Uterus (tissue), 4 donors: ENCODE measurements around the gene GABBR1. TPM values are rescaled to one million over a fixed set of nuclear protein-coding genes. Genes with fewer than 3 reads are reported as not detected.
A peak's percentile ranks its signal among the peaks of the same experiment; 100 is the strongest.

Experiments used
- DNase-seq, 2 donors: peaks; one replicate each; pipeline ENCODE4 v3.0.0-alpha.2; 2019 to 2020
- H3K27ac ChIP-seq, 2 donors: fragments of 200-600 bp; sonication (generic); 1 replicate in 1 of 2; 2 replicates in 1 of 2; pipeline ENCODE4 v1.5.1; 2016 to 2018
- H3K27me3 ChIP-seq, 2 donors: fragments of 200-600 bp; sonication (generic); one replicate each; pipeline ENCODE4 v1.5.1; 2018 to 2019; ENCODE audit warnings: control low read depth in 1 of 2
- H3K36me3 ChIP-seq, 2 donors: fragments of 200-600 bp; sonication (generic); one replicate each; pipeline ENCODE4 v1.5.1; 2019; ENCODE audit warnings: control low read depth in 1 of 2
- H3K4me1 ChIP-seq, 2 donors: fragments of 200-600 bp; sonication (generic); one replicate each; pipeline ENCODE4 v1.5.1; 2018 to 2019; ENCODE audit warnings: control low read depth in 1 of 2
- H3K4me3 ChIP-seq, 2 donors: fragments of 200-600 bp; sonication (generic); 1 replicate in 1 of 2; 2 replicates in 1 of 2; pipeline ENCODE4 v1.5.1; 2018 to 2019; ENCODE audit warnings: mild to moderate bottlenecking in 1 of 2
- H3K9me3 ChIP-seq, 2 donors: fragments of 200-600 bp; sonication (generic); one replicate each; pipeline ENCODE4 v1.5.1; 2019; ENCODE audit warnings: control low read depth in 1 of 2
- CTCF ChIP-seq, 4 experiments: fragments of 200-600 bp in 2 of 4; fragments of 450-650 bp in 2 of 4; sonication (generic) in 2 of 4; IDR thresholded peaks; one replicate each; pipeline ENCODE4 v1.5.1; 2016 to 2019; ENCODE audit warnings: antibody characterized with exemption in 4 of 4, mild to moderate bottlenecking in 2 of 4, moderate library complexity in 1 of 4
- POLR2A ChIP-seq, 2 donors: fragments of 450-650 bp; IDR thresholded peaks; one replicate each; pipeline ENCODE4 v1.6.1; 2016; ENCODE audit warnings: antibody characterized with exemption in 2 of 2, mild to moderate bottlenecking in 1 of 2, moderate library complexity in 1 of 2
- intact Hi-C: fragments of 100-400 bp; cut with DNase I; formaldehyde crosslinking; loops from one replicate; pipeline ENCODE4 v1.15.1; 2023; ENCODE audit warnings: low total_unique reads
- total RNA-seq, 4 donors: library from RNA; depleted of rRNA in 3 of 4; stranded (reverse); fragments of >200 nt in 3 of 4; gene quantifications; one replicate each; pipeline versions ENCODE4 v1.1.0 to v1.2.4, GENCODE V29; 2014 to 2023
- donor health status: DM: yes; HTN: yes; CAD: no.

GABBR1 gene
- total RNA-seq, 4 donors from 2014 or later = 29.4 to 184 (median 44.6) TPM

DNA sequence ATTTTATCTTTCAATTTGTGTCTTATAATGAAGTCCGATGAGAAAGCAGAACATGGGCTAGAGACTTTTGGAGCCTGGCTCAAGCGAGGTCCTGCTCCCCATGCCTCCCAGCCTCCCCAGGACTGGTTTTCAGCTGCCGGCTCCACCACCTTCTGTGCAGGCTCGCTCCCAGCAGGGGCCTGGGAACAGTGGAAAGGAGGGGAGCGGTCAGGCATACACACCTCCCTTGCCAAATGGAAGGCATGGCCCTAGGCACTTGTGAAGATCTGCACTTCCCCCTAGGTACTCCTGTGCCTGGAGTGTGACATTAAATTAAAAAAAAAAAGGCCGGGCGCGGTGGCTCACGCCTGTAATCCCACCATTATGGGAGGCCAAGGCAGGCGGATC, 19.2 kb upstream of the GABBR1 start:
- Histone ChIP-seq H3K27me3 (no peaks in the 10 kb centered on the region), H3K27ac (no peak overlapping the region), H3K4me3 (no peak overlapping the region), H3K4me1 (no peaks in the 10 kb centered on the region), H3K36me3 (no peaks in the 10 kb centered on the region), H3K9me3 (no peaks in the 10 kb centered on the region)
- intact Hi-C loops = no loop called here
- DNase-seq = no peak
- TF ChIP-seq POLR2A (IDR thresholded peaks at IDR 0.05) (no peak), CTCF (IDR thresholded peaks at IDR 0.05) (no peak)

GRCh38 chr6:29651413-29652197, 18.6 kb upstream of the GABBR1 start:
- no peak for DNase-seq
- intact Hi-C loops = no loop called here

GRCh38 chr6:29649701-29650673, 17.0 kb upstream of the GABBR1 start:
- Histone ChIP-seq H3K36me3 (no peaks in the 10 kb centered on the region), H3K4me1 (no peaks in the 10 kb centered on the region), H3K9me3 (no peaks in the 10 kb centered on the region), H3K4me3 (peak overlapping the region; percentile 45 to 48), H3K27me3 (no peaks in the 10 kb centered on the region), H3K27ac (peak overlapping the region; percentile 90)
- DNase-seq = peak; percentile 98 to 99
- peak; percentile 68 to 79 for TF ChIP-seq POLR2A (IDR thresholded peaks at IDR 0.05)
- TF ChIP-seq CTCF (IDR thresholded peaks at IDR 0.05) = peak; percentile 88 to 90 (median 90)
- intact Hi-C loops = no loop called here

More at GRCh38 chr6:29651413-29652197, 18.6 kb upstream of the GABBR1 start:
- H3K4me3 ChIP-seq = no peak overlapping the region
- H3K9me3 ChIP-seq = no peaks in the 10 kb centered on the region
- H3K27ac ChIP-seq = no peak overlapping the region
- H3K4me1 ChIP-seq = no peaks in the 10 kb centered on the region
- no peaks in the 10 kb centered on the region for H3K36me3 ChIP-seq
- no peaks in the 10 kb centered on the region for H3K27me3 ChIP-seq
- TF ChIP-seq CTCF (IDR thresholded peaks at IDR 0.05) (peak; percentile 42 to 60 (median 46)), POLR2A (IDR thresholded peaks at IDR 0.05) (no peak)

DNA sequence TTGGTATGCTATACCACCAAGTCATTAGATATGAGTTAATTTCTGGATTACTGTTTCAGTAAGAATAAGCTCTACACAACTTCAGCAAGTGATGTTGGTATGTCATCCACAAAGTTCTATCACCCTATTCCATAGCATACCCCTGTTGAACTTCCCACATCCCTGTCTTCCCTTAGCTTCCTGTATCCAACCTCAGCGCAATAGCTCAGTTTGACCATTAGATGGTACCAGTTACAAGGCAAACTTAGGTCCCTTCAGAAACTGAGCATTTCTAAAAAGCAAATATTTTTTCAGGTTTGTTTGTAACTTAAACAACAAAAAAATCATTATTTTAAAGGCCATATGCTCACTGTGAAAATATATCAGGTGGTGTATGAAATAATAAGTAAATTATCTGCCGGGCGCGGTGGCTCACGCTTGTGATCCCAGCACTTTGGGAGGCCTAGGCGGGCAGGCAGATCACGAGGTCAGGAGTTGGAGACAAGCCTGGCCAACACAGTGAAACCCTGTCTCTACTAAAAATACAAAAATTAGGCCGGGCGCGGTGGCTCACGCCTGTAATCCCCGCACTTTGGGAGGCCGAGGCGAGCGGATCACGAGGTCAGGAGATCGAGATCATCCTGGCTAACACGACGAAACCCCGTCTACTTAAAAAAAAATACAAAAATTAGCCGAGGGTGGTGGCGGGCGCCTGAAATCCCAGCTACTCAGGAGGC, 15.1 kb upstream of the GABBR1 start:
- no peak for DNase-seq
- Histone ChIP-seq H3K9me3 (no peaks in the 10 kb centered on the region), H3K27me3 (no peaks in the 10 kb centered on the region), H3K4me3 (no peak overlapping the region), H3K36me3 (no peaks in the 10 kb centered on the region), H3K27ac (no peak overlapping the region), H3K4me1 (no peaks in the 10 kb centered on the region)
- intact Hi-C loops = no loop called here
- no peak for TF ChIP-seq POLR2A (IDR thresholded peaks at IDR 0.05)
- TF ChIP-seq CTCF (IDR thresholded peaks at IDR 0.05) = peak in 2 of 4 experiments; percentile 10 to 23
